AML-193 (cell line): ENCODE measurements around the gene DUOX1.

Experiments used
- DNase-seq, 2 experiments: peaks; one replicate each; lab custom pipeline; 2025; lab: John Stamatoyannopoulos, UW

Gene DUOX1

DNA sequence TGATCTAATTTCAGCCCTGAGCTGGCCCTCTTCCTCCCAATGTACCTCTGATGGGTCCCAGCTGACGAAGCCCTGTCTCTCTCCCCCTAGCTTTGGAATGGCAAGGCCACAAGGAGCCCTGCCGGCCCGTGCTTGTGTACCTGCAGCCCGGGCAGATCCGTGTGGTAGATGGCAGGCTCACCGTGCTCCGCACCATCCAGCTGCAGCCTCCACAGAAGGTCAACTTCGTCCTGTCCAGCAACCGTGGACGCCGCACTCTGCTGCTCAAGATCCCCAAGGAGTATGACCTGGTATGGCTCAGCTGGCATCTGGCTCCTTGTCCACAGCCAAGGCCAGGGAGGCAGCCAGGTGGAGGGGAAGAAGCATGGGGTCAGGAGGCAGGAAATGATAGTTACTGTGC is 14.2 kb downstream of the DUOX1 start:
- no peak for DNase-seq

DNA sequence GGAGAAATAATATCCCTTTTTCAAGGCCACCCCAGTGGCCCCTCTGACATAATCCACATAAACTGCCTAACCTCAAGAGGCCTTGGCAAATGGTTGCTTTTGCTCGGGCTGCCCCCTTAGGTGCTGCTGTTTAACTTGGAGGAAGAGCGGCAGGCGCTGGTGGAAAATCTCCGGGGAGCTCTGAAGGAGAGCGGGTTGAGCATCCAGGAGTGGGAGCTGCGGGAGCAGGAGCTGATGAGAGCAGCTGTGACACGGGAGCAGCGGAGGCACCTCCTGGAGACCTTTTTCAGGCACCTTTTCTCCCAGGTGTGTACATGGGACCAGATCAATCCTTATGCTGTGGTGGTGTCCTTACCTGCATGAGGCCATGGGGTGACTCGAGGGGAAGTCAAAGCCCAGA is 15.0 kb downstream of the DUOX1 start:
- no peak for DNase-seq

DNA sequence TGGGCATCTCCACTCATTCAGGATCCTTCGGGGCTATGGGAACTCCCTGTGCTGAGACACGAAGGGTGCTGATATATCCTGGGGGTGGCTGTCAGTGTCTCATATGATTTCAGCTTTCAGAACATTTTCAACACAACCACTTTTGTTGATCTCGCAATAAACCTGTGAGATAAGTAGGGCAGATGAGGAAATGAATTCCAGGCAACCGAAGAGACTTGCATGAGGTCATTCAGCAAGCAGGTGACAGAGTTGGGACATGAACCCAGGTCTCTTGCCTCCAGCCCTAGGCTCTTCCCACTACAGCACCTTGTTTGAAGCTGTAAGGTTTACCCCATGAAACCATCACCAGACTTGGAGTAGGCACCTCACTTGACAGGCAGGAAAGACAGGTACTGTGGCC is 16.6 kb downstream of the DUOX1 start:
- no peak for DNase-seq

DNA sequence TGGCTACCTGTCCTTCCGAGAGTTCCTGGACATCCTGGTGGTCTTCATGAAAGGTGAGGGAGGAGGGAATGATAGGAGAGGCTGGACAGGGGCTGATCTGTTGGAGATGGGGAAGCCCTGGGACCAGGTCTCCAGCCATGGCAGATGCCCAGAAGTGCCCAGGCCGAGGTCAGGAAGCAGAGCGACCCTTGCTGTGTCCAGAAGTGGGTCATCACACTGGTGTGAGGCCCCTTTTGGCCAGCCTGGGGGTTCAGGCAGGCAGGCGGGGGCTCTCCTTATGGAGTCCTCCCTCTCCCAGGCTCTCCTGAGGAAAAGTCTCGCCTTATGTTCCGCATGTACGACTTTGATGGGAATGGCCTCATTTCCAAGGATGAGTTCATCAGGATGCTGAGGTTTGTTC is 17.8 kb downstream of the DUOX1 start:
- no peak for DNase-seq

DNA sequence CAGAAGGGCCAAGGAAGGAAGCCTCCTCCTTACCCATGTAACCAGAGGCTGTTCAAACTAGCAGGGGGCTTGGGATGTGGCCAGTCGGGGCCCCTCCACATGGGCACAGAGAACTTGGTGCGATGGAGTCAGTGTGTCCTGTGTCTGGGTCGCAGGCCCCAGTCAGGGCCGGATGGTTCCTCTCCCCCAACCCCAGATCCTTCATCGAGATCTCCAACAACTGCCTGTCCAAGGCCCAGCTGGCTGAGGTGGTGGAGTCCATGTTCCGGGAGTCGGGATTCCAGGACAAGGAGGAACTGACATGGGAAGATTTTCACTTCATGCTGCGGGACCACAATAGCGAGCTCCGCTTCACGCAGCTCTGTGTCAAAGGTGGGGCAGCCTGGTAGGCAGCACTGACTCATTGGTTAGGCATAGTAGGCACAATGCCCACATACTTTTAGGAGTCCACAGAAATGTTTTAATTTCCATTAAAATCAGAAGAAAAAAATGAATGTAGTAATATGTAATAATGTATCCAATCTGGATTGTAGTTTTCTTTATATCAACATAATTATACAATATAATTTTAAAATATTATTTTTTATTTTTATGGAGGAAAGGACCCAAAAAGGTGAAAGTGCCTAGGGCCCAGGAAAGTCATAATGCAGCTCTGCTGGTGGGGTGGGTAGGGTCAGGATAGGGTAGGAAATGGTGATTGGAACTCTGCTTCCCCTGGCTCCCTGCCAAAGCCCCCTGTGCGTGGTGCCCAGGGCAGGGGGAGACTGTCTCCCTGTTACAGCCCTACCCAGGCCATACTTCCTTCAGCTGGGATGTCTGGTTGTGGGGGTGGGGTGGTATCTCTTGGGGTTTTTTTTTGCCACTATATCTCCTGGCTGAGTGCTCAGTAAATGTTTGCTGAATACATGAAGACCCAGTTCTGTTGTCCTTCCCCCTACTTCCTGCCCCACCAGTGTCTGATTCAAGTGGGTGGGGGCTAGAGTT is 18.6 kb downstream of the DUOX1 start:
- DNase-seq: no peak

DNA sequence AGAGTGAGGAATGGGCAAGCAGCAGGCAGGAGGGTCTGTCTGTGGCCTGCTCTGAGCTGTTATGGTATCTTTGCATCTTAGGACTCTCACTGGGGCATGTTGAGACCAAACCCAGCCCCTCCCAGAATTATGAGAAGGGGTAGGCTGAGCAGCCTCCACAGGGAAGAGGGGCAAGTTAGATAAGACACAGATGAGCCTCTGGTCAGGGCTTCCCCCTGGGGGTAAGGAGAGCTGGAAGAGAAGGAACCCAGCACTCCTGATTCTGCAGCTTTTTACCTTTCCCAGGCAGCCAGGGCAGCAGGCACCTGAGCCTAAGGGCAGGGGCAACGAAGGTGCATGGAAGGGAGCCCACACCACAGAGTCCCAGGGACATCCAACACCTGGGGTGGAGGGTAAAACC is 19.3 kb downstream of the DUOX1 start:
- DNase-seq: no peak

DNA sequence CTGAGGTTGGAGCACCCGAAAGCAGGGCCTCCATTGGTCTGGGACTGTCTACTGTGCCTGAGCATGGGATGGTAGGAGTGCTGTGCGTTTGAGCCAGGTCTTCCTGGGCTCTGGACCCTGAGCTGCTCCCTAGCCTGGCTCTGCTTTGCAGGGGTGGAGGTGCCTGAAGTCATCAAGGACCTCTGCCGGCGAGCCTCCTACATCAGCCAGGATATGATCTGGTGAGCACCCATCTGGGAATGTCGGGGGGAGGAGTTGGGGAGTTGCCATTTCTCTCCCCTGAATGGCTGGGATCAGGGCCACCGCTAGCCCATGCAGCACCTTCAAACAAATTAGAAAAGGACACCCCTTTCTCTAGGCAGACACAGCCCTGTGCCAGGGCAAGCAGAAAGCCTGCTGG is 20.7 kb downstream of the DUOX1 start:
- DNase-seq: no peak

DNA sequence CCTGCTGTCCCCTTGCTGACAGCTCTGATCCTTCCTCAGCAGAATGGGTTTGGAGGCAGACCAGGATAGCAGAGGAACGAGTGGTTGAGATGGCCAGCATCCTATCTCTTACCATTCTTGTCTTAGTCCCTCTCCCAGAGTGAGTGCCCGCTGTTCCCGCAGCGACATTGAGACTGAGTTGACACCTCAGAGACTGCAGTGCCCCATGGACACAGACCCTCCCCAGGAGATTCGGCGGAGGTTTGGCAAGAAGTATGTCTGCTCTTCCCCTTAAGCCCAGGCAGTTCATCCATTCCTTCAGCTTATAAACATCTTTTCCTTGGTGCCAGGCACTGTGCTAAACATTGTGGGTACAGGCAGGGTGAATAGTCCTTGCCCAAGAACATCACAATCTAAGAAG is 21.2 kb downstream of the DUOX1 start:
- no peak for DNase-seq

DNA sequence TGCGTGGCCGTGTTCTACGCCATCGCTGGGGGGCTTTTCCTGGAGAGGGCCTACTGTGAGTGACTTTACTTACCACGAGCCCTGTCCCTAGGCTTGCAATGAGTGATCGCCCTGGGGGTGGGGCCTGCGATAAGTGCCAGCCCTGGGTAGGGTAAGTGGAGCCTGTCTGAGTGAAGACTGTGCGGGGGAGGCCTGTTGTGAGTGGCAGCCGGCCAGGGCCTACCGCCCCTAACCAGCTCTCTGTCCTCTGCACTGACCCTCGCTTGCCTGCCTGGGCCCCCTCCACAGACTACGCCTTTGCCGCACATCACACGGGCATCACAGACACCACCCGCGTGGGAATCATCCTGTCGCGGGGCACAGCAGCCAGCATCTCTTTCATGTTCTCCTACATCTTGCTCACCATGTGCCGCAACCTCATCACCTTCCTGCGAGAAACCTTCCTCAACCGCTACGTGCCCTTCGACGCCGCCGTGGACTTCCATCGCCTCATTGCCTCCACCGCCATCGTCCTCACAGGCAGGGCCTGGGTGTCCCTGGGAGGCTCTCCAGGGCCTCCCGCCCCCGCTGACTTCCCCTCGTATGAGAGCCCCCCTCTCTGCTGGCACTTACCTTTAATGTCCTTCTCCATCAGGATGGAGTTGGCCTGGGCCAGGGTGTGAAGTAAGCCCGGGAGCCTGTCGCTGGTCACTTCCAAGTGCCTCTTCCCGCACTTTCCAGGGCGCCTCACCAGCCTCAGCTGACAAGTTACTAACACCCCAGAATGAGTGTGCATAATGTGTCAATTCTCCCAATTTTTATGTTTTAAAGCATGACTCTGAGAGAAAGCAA is 22.4 kb downstream of the DUOX1 start:
- DNase-seq: no peak

DNA sequence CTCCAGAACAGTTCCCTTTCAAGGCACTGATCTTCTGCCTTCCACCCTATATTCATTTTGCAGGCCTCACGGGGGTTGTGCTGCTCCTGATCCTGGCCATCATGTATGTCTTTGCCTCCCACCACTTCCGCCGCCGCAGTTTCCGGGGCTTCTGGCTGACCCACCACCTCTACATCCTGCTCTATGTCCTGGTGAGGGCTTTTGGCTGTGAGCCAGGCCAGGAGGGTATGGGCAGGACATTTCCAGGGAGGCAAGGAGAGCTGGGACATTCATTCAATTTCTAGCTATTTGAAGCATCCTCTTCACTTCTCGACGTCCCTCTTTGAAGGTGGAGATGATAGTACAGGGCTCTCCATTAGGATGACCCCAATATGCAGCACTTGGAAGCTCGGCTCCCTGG is 25.9 kb downstream of the DUOX1 start:
- no peak for DNase-seq

DNA sequence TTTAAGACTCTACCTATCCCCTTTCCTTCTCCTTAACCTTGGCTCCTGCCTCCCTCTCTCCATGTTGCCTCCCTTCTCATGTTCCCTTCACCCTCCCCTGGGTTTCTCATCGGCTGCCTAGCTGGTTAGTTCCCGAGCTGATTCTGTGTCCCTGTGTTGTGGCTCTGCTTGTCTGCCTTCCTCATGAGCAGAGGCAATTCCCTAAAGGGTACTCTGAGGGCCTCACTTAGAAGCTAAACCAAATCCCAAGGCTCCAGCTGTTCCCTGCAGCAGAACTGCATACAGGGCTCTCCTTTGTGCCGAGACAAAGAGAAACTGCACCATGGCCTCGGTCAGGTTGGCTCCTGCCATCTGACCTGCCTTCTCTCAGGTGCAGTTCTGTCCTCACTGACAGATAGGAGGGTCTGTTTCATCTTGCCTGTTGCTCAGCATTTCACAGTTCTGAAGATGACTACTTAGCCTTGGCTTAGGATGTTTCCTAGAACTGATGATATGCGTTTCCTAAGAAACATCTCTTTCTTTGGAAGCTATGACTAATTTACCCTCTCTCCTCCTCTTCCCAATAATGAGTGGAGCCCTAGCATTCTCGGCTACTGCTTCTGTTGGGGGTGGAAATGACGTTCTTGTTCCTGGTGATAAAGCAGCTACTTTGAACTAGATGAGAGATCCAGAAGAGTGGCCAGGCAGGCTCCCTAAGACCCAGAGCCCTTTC is 27.1 kb downstream of the DUOX1 start:
- DNase-seq: no peak

DNA sequence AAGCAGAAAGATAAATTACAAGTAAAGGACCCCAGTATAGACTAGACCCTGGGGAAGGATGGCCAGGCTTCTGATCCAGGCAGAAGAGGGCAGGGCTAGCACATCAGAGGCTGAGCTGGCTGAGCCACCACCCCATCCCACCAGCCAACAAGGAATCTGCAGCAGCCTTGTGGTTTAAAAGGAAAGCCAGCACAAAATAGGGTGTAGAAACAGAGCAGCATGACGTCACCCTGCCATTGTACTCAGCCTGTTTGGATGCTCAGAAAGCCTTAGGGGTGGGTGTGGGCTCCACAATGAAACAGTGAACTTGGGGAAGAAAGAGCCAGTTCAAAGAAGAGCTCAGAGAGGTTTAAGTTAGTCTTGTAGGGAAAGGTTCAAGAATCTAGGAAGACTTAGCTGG is 28.2 kb downstream of the DUOX1 start:
- no peak for DNase-seq

DNA sequence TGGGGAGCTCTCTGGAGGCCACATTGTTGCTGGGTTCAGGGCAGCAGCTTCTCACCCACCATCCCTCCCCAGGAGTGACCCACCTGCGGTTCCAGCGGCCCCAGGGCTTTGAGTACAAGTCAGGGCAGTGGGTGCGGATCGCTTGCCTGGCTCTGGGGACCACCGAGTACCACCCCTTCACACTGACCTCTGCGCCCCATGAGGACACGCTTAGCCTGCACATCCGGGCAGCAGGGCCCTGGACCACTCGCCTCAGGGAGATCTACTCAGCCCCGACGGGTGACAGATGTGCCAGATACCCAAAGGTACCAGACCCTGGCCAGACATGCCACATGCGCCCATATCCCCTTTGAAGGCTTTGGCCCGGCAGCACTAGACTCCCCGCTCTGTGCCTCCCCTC is 31.9 kb downstream of the DUOX1 start:
- no peak for DNase-seq

DNA sequence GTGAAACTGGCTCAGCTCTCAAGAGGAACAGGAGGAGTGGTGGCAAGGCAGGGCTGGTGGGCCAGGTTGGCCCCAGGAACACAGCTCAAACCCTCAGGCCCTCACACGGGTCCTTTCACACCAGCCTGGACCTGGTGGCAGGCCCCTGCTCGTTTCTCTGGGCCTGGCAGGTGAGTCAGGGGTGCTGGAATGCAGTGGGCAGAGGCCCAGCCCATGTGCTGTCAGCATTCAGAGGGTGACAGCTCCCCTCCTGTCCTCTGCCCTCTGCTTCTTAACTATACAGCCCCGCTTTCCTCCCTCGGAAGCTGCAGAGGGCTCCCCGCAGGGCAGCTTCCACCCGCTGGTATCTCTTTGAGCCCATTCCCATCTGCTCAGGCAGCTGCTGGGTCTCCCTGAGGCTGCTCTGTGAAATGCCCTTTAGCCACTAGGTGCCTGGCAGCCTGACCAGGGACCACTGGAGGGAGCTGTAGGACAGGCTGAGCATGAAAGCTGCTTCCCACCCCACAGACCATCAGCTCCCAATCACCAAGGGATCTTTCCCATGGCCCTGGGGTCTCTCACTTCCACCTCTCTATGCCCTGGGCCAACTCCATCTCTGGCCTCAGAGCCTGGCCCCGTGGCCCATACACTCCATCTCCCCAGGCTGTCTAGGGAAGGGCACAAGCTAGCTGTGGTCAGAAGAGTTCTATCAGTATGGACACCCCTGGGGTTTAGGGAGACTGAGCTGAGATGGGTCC is 33.1 kb downstream of the DUOX1 start:
- peak; percentile 58 to 61 for DNase-seq

DNA sequence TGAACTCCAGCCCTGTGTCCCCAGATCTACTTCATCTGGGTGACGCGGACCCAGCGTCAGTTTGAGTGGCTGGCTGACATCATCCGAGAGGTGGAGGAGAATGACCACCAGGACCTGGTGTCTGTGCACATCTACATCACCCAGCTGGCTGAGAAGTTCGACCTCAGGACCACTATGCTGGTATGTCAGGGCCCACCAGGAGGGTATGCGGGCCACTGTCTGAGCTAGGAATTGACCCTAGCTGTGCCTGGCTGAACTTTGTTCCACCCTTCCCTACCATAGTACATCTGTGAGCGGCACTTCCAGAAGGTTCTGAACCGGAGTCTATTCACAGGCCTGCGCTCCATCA is 33.7 kb downstream of the DUOX1 start:
- DNase-seq: no peak

DNA sequence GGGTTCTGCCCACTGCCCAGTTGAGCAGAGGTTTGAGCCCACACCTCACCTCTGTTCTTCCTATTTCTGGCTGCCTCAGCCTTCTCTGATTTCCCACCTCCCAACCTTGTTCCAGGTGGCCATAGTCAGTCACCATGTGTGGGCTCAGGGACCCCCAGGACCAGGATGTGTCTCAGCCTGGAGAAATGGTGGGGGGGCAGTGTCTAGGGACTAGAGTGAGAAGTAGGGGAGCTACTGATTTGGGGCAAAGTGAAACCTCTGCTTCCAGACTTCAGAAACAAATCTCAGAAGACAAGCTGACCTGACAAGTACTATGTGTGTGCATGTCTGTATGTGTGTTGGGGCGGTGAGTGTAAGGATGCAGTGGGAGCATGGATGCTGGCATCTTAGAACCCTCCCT is 35.1 kb downstream of the DUOX1 start:
- DNase-seq: no peak

DNA sequence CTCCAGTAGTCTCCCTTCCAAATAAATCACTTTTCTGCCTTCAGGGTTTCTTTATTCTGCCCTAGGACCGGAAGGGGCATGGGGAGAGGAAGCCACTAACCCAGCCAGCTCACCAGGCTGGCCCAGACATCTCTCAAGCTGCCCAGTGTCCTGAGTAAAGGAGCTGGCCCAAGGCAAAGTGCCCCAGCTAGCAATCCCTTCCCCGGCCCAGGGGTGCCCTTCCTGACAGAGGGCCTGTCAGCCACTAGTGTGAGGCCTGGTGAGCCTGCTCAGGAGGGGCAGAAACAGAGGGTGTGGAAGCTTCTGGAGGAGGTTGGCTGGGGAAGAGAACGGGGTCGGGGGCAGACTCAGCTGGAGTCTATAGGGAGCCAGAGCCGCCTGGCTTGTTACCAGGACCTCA is 35.7 kb downstream of the DUOX1 start:
- DNase-seq: no peak

DNA sequence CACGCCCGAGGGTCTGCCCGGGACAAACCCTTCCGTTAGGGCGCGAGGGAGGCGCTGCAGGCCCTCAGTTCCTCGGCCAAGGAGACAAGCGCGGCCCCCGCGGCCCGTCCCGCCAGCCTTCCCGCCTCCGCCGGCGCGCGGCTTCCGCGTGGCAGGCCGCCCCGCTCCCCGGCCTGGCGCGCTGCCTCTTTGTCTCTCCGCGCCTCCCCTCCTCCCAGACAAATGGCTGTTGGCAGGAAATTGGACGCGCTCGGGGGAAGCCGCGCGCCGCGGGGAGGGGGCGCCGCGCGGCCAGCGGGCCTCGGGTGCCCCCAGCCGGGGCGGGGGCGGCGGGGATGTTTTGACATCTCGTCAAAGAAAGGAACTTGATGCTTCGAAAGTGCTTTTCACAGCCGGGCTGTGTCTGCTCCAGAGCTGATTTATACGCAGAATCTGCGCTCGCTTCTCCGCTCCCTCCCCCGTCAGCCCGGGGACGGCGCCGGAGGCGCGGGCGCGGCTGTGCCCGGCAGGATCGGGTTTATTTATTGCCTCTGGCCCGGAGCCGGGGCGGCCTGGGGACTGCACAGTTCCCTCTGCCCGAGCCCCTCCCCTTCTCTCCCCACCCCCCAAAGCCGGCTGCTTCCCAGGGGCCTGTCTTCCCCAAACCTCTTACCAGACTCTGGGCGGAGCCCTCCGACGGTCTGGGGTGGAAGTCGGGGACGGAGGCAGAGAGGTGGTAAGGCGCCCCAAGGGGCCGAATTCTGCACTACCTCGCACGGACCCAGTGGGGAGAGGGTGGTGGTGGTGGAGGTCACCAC is 37.2 kb downstream of the DUOX1 start:
- DNase-seq: peak; percentile 81 to 87

DNA sequence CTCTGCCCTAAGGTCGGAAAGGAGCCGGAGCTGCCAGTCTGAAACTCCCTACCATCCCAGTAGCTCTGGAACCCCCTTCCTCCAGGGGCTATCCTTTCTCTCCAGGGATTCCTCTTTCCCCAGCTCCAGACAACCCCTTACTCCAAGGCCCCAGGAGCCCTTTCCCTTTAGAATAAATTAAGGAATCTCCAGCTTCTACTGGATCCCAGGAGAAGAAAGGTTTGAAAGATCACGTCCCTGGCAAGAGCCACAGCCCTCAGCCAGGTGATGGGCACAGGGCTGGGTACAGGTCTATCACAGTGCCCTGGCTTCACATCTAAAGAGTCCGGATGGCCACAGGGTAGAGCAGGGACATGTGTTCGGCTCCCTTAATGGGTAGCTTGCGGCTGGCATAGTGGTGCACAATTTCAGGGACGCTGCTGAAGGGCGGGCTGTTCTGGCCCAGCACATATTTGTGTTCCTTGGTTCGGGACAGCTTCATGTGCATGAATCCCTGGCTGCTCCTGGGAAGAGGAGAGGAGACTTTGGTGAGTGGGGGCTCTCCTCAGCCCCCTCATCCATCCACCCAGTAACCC is 37.9 kb downstream of the DUOX1 start:
- no peak for DNase-seq

DNA sequence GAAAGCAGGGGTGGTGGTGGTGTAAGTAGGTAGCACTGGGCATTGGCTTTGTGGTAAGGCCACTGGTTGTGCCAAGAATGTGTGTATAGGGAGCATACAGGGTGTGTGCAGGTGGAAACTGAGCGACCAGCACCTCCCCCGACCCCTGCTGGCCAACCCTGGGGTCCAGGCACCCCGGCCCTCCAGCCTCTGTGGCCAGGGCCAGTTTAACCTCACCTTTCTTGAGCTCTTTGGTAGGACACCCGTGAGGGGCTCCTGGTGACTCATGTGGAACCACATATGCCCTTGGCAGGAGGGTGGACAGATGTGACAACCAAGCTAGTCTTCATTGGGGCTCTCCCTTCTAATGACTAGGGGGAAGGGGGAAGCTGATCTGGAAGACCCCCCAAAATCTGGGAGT is 38.5 kb downstream of the DUOX1 start:
- no peak for DNase-seq
